K562 (cell line): ENCODE data around the gene FAAP100. TPM values are rescaled to one million over a fixed set of nuclear protein-coding genes. Genes with fewer than 3 reads are reported as not detected.

Experiments
- CHD2 ChIP-seq: IDR thresholded peaks from 2 replicates; pipeline ENCODE4 v1.6.1; 2011; ENCODE audit warnings: low read depth, low read length
- CREB1 ChIP-seq, 2 experiments: sonication (generic) in 1 of 2; formaldehyde crosslinking in 1 of 2; IDR thresholded peaks; 2 replicates each; pipeline versions ENCODE4 v1.6.1 to v1.8.0; 2012 to 2022; ENCODE audit warnings: inconsistent platforms in 1 of 2, mild to moderate bottlenecking in 1 of 2, missing genetic modification reagents in 1 of 2, moderate library complexity in 1 of 2
- E2F8 ChIP-seq: fragments of 450-650 bp; IDR thresholded peaks from 2 replicates; pipeline ENCODE4 v1.7.1; 2018; ENCODE audit warnings: mild to moderate bottlenecking, low read depth; ENCODE audit not compliant: partially characterized antibody
- EP400 ChIP-seq: fragments of 450-650 bp; IDR thresholded peaks from 2 replicates; pipeline ENCODE4 v1.6.1; 2017; ENCODE audit warnings: antibody characterized with exemption, mild to moderate bottlenecking, moderate library complexity
- ETV1 ChIP-seq: fragments of 450-650 bp; conservative IDR thresholded peaks from 2 replicates; pipeline ENCODE4 v1.6.1; 2016; ENCODE audit warnings: missing genetic modification characterization, control low read depth, low read depth, missing compliant biosample characterization
- HDAC1 ChIP-seq, 2 experiments: fragments of 450-650 bp; IDR thresholded peaks; 2 replicates each; pipeline ENCODE4 v1.6.1; 2016 to 2017; ENCODE audit warnings: inconsistent platforms in 1 of 2, mild to moderate bottlenecking in 1 of 2, moderate library complexity in 1 of 2
- HMGN3 ChIP-seq: IDR thresholded peaks from 2 replicates; pipeline ENCODE4 v1.6.1; 2011; ENCODE audit warnings: borderline replicate concordance, low read depth, mild to moderate bottlenecking, mixed read lengths, low read length; ENCODE audit not compliant: insufficient read length; ENCODE audit errors: extremely low read depth
- MAFK ChIP-seq: IDR thresholded peaks from 2 replicates; pipeline ENCODE4 v1.6.1; 2011; ENCODE audit warnings: low read length, improper control_type of control experiment
- MXI1 ChIP-seq: IDR thresholded peaks from 2 replicates; pipeline ENCODE4 v1.6.1; 2011; ENCODE audit warnings: low read depth, mild to moderate bottlenecking, improper control_type of control experiment, low read length
- NRF1 ChIP-seq, 2 experiments: fragments of 450-650 bp; IDR thresholded peaks in 1 of 2; conservative IDR thresholded peaks in 1 of 2; 2 replicates each; pipeline ENCODE4 v1.6.1; 2014; ENCODE audit warnings: mild to moderate bottlenecking in 2 of 2
- POLR2A ChIP-seq: fragments of 450-650 bp; conservative IDR thresholded peaks from 2 replicates; pipeline ENCODE4 v1.6.1; 2016
- RREB1 ChIP-seq: fragments of 250-450 bp; sonication (Bioruptor Pico); IDR thresholded peaks from 2 replicates; pipeline ENCODE4 v1.4.0; 2020
- SAP30 ChIP-seq: fragments of 200-600 bp; sonication (generic); IDR thresholded peaks from 2 replicates; pipeline ENCODE4 v1.6.1; 2012; ENCODE audit warnings: borderline replicate concordance, low read depth, mild to moderate bottlenecking, moderate library complexity, low read length, control low read depth, inconsistent platforms; ENCODE audit not compliant: insufficient read depth, poor library complexity, severe bottlenecking
- SIN3B ChIP-seq: fragments of 450-650 bp; IDR thresholded peaks from 2 replicates; pipeline ENCODE4 v1.6.1; 2017; ENCODE audit warnings: low read depth, mild to moderate bottlenecking, moderate library complexity
- THRAP3 ChIP-seq: fragments of 450-650 bp; IDR thresholded peaks from 2 replicates; pipeline ENCODE4 v1.6.1; 2016; ENCODE audit warnings: mild to moderate bottlenecking, inconsistent platforms, borderline replicate concordance
- ZNF134 ChIP-seq: fragments of 250-450 bp; sonication (Bioruptor Pico); conservative IDR thresholded peaks from 2 replicates; pipeline ENCODE4 v1.4.0; 2020
- ZNF449 ChIP-seq: fragments of 250-450 bp; sonication (Bioruptor Pico); IDR thresholded peaks from 2 replicates; pipeline ENCODE4 v1.8.0; 2022; ENCODE audit warnings: moderate library complexity, mild to moderate bottlenecking, inconsistent platforms
- polyA plus RNA-seq, 8 experiments: library from polyadenylated mRNA; depleted of rRNA in 4 of 8; stranded (reverse) in 5 of 8; unstranded in 3 of 8; fragments of >200 nt; fragmentation: Nextera tagmentation in 2 of 8; fragmentation: Illumina TruSeq in 1 of 8; extraction: Ambion mirVana in 2 of 8; extraction: Trizol in 1 of 8; gene quantifications; 2 replicates each; pipeline versions ENCODE4 v1.2.1 to v1.2.3, GENCODE V29; 2011 to 2014; ENCODE audit warnings: inconsistent platforms in 1 of 8, missing spikeins in 1 of 8
- total RNA-seq, 7 experiments: library from RNA; depleted of rRNA in 6 of 7; stranded (reverse); fragments of >200 nt in 6 of 7; fragmentation: Illumina TruSeq in 2 of 7; extraction: Trizol in 2 of 7; gene quantifications; 2 replicates each; pipeline versions ENCODE4 v1.2.1 to v1.2.3, GENCODE V29; 2011 to 2021; ENCODE audit warnings: low replicate concordance in 1 of 7

The FAAP100 gene
- total and polyA plus RNA-seq, 9 of the 15 experiments (the other 6 are each of a cell fraction or from before 2014, with no cell fraction given) = 0.31 to 51.2 (median 12.6) TPM

GRCh38 chr17:81552244-81553017 is at the start of gene FAAP100 (continued):
- TF ChIP-seq ZNF449 = no peak
- no peak for TF ChIP-seq THRAP3
- TF ChIP-seq HMGN3 = peak; percentile 50
- TF ChIP-seq RREB1 (CRISPR knock-in tag) = no peak
- TF ChIP-seq HDAC1 (IDR thresholded peaks at IDR 0.05) = peak in 1 of 2 experiments; percentile 87; a peak in 2 of 4 replicates
- TF ChIP-seq SIN3B = peak; percentile 52; the same call in 1 of the 2 replicates
- 0 out of 2 replicates have a peak, but pooled peaks have one; percentile 21 for TF ChIP-seq POLR2A
- TF ChIP-seq EP400 = 0 out of 2 replicates have a peak, but pooled peaks have one; percentile 72
- TF ChIP-seq SAP30 = peak; percentile 81
- 0 out of 2 replicates have a peak, but pooled peaks have one; percentile 32 for TF ChIP-seq ETV1
- no peak for TF ChIP-seq ZNF134 (CRISPR knock-in tag)
- TF ChIP-seq CHD2 = no peak
- no peak for TF ChIP-seq MAFK
- TF ChIP-seq CREB1 (IDR thresholded peaks at IDR 0.05) = peak; percentile 64
- no peak; the same call in 1 of the 2 replicates for TF ChIP-seq CREB1 (CRISPR knock-in tag; IDR thresholded peaks at IDR 0.05)
- TF ChIP-seq NRF1 (conservative IDR thresholded peaks at IDR 0.05 in 1 of 2, IDR thresholded peaks at IDR 0.05 in 1 of 2) = peak; percentile 76 to 77; a peak in 3 of 4 replicates
- TF ChIP-seq E2F8 = no peak
- peak; percentile 77; the same call in 1 of the 2 replicates for TF ChIP-seq MXI1
